NCI-H128 (cell line): ENCODE measurements around the gene R3HDM2.
"Not testable (repeated sequence)": the region's sequence is repeated elsewhere in the genome, so short reads cannot be mapped to it uniquely, and the experiment has no call there.

Source experiments
- DNase-seq: peaks from one replicate; lab custom pipeline; 2025; ENCODE audit not compliant: unreplicated experiment; lab: John Stamatoyannopoulos, UW

The R3HDM2 gene

GRCh38 chr12:57454213-57454565 lies 23.3 kb upstream of the R3HDM2 start:
- DNase-seq = no peak

GRCh38 chr12:57452937-57453509 lies 22.2 kb upstream of the R3HDM2 start:
- peak; percentile 71 for DNase-seq

- no peak for DNase-seq
These were observed 21.5 kb upstream of the R3HDM2 start for GRCh38 chr12:57452181-57452936.

- DNase-seq = no peak
These were observed 20.5 kb upstream of the R3HDM2 start for GRCh38 chr12:57451233-57451778.

- no peak for DNase-seq
These were observed 19.2 kb upstream of the R3HDM2 start for GRCh38 chr12:57450057-57450456.

GRCh38 chr12:57449375-57449774 lies 18.5 kb upstream of the R3HDM2 start:
- no peak for DNase-seq

- no peak for DNase-seq
These were observed 17.8 kb upstream of the R3HDM2 start for GRCh38 chr12:57448669-57449068.

- no peak for DNase-seq
These were observed 15.6 kb upstream of the R3HDM2 start for GRCh38 chr12:57446292-57446960.

- DNase-seq = no peak
These were observed 13.9 kb upstream of the R3HDM2 start for GRCh38 chr12:57444744-57445143.

- DNase-seq = not testable (repeated sequence)
These were observed 13.5 kb upstream of the R3HDM2 start for GRCh38 chr12:57444337-57444736.

GRCh38 chr12:57441846-57442427 lies 11.1 kb upstream of the R3HDM2 start:
- no peak for DNase-seq

- DNase-seq = not testable (repeated sequence)
These were observed 10.6 kb upstream of the R3HDM2 start for GRCh38 chr12:57441393-57441792.

- DNase-seq = no peak
These were observed 9.0 kb upstream of the R3HDM2 start for GRCh38 chr12:57439762-57440266.

GRCh38 chr12:57438400-57438799 lies 7.6 kb upstream of the R3HDM2 start:
- no peak for DNase-seq

GRCh38 chr12:57435293-57435692 lies 4.5 kb upstream of the R3HDM2 start:
- DNase-seq = no peak

- no peak for DNase-seq
These were observed 3.8 kb upstream of the R3HDM2 start, which contains the start of gene INHBC for GRCh38 chr12:57434517-57435223. TSS of gene INHBC (plus strand) at chr12:57434784. CDS start at chr12:57434887, 103 bp downstream.

GRCh38 chr12:57433370-57433769 lies 2.5 kb upstream of the R3HDM2 start:
- DNase-seq = no peak

- DNase-seq = no peak
These were observed 878 bp upstream of the R3HDM2 start for GRCh38 chr12:57431654-57432188.

- DNase-seq = no peak
These were observed 522 bp downstream of the R3HDM2 start for GRCh38 chr12:57430112-57430930.
